Measurements from ENCODE around the gene PPBP. TPM values are rescaled to one million over a fixed set of nuclear protein-coding genes. Genes with fewer than 3 reads are reported as not detected.

Gene PPBP
- total RNA-seq, 4 donors from 2014 or later, result 0.92 TPM; not detected in 3

GRCh38 chr4:74009307-74009706 is 21.3 kb upstream of the PPBP start:
- 81 to 84% methylated on average over 3 of the region's 3 CpGs for WGBS, 2 donors
- intact Hi-C loops (cut with DNase I), result no loop called here
- no peak for TF ChIP-seq POLR2A (IDR thresholded peaks at IDR 0.05)
- no peak for TF ChIP-seq CTCF (IDR thresholded peaks at IDR 0.05)
- no peaks in the 10 kb centered on the region for H3K4me1 ChIP-seq
- no peaks in the 10 kb centered on the region for H3K27me3 ChIP-seq
- no peaks in the 10 kb centered on the region for H3K36me3 ChIP-seq
- H3K4me3 ChIP-seq, result no peak overlapping the region
- H3K27ac ChIP-seq, result no peak overlapping the region
- H3K9me3 ChIP-seq, result no peaks in the 10 kb centered on the region
- no peak for DNase-seq

DNA sequence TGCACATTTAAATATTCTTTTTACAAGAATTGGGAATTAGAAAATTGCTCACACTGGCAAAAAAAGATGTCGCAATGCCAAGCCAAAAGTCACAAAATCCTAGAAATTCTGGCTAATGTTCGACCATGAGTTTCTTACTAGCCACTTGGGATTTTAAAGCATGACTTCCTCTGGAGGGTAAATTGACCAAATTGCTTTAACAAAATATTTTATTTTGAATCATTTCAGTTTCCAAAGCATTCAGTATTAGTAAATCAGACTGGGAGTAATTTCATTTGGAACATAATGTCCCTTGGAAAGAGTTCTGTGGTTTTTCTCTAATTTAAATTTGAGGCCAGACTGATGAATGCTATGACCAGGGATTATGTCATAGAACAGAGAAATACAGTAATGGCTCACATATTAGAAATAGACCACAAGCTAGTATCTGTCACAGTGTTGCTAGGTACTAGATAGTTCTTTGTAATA is 18.1 kb upstream of the PPBP start:
- Histone ChIP-seq H3K27me3 (no peaks in the 10 kb centered on the region), H3K27ac (no peak overlapping the region), H3K36me3 (no peaks in the 10 kb centered on the region), H3K9me3 (no peaks in the 10 kb centered on the region), H3K4me3 (no peak overlapping the region), H3K4me1 (no peaks in the 10 kb centered on the region)
- DNase-seq, result no peak
- TF ChIP-seq CTCF (IDR thresholded peaks at IDR 0.05), result no peak
- no peak for TF ChIP-seq POLR2A (IDR thresholded peaks at IDR 0.05)
- intact Hi-C loops (cut with DNase I), result no loop called here
- WGBS, 2 donors, result 59 to 60% methylated on average over 2 of the region's 2 CpGs

GRCh38 chr4:74005528-74005927 is 17.5 kb upstream of the PPBP start:
- no peaks in the 10 kb centered on the region for H3K9me3 ChIP-seq
- TF ChIP-seq CTCF (IDR thresholded peaks at IDR 0.05) (no peak), POLR2A (IDR thresholded peaks at IDR 0.05) (no peak)
- H3K4me3 ChIP-seq, result no peak overlapping the region
- 13 to 25% methylated on average over 3 of the region's 3 CpGs for WGBS, 2 donors
- H3K27me3 ChIP-seq, result no peaks in the 10 kb centered on the region
- H3K27ac ChIP-seq, result no peak overlapping the region
- DNase-seq, result no peak
- no peaks in the 10 kb centered on the region for H3K4me1 ChIP-seq
- H3K36me3 ChIP-seq, result no peaks in the 10 kb centered on the region
- intact Hi-C loops (cut with DNase I), result no loop called here

DNA sequence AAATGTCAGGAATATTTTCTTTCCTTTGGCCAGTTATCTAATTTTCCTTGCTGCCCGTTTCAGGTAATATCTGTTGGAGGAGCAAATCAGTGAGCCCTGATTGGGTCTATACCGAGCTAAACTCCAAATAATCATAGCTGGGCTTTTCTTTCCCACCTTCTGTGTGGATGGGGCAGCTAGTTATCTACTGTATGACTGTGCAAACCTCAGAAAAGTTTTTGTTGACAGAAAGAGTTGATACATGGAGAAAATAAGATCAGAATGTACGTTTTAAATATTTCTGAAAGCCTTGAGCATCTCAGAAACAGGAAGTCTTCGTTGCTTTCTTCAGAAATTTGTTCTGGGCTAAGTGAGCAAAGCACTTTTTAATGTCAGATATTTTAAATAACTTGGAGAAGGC is 16.7 kb upstream of the PPBP start:
- no peak overlapping the region for H3K27ac ChIP-seq

GRCh38 chr4:74000301-74000700 is 12.3 kb upstream of the PPBP start:
- Histone ChIP-seq H3K4me3 (no peak overlapping the region), H3K27ac (no peak overlapping the region), H3K4me1 (peaks cover 0 to 8% (median 0%) of the 10 kb centered on the region in 3 donors), H3K36me3 (no peaks in the 10 kb centered on the region), H3K27me3 (peaks cover 0 to 27% (median 0%) of the 10 kb centered on the region in 4 donors), H3K9me3 (no peaks in the 10 kb centered on the region)
- no peak for TF ChIP-seq POLR2A (IDR thresholded peaks at IDR 0.05)
- 78 to 79% methylated on average over 6 of the region's 6 CpGs for WGBS, 2 donors
- DNase-seq, result no peak
- intact Hi-C loops (cut with DNase I), result no loop called here

More for the DNA sequence above, 16.7 kb upstream of the PPBP start:
- intact Hi-C loops (cut with DNase I), result no loop called here
- WGBS, 2 donors, result 54 to 59% methylated on average over 4 of the region's 4 CpGs
- no peak for TF ChIP-seq CTCF (IDR thresholded peaks at IDR 0.05)
- TF ChIP-seq POLR2A (IDR thresholded peaks at IDR 0.05), result no peak
- Histone ChIP-seq H3K9me3 (no peaks in the 10 kb centered on the region), H3K27me3 (peaks cover 0 to 2% (median 0%) of the 10 kb centered on the region in 4 donors), H3K4me1 (no peaks in the 10 kb centered on the region), H3K36me3 (no peaks in the 10 kb centered on the region), H3K4me3 (no peak overlapping the region)
- DNase-seq, result no peak
